Measurements from ENCODE around the gene EPB42.

The EPB42 gene

DNA sequence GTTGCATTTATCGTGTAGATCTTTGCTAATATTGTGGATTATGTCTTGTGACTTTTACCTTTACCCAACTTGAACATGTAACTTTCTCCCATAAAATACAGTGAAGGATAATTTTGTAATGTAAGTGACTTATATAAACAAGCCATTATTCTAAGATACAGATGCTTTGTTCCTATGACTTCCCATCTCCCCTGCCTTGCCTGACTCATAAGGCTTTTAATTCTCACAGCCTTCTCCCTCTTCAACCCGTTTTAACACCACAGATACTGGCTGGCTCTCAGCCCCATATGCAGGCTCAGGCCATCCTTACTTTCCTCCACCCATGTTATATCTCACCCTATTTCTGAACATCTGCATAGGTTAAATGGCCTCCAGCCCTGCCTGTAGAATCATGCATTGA, 31.5 kb downstream of the EPB42 start:
- TF ChIP-seq, protein P1, sequence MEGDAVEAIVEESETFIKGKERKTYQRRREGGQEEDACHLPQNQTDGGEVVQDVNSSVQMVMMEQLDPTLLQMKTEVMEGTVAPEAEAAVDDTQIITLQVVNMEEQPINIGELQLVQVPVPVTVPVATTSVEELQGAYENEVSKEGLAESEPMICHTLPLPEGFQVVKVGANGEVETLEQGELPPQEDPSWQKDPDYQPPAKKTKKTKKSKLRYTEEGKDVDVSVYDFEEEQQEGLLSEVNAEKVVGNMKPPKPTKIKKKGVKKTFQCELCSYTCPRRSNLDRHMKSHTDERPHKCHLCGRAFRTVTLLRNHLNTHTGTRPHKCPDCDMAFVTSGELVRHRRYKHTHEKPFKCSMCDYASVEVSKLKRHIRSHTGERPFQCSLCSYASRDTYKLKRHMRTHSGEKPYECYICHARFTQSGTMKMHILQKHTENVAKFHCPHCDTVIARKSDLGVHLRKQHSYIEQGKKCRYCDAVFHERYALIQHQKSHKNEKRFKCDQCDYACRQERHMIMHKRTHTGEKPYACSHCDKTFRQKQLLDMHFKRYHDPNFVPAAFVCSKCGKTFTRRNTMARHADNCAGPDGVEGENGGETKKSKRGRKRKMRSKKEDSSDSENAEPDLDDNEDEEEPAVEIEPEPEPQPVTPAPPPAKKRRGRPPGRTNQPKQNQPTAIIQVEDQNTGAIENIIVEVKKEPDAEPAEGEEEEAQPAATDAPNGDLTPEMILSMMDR (IDR thresholded peaks at IDR 0.05; ENCODE audit: low read depth, low read length), result no peak
- TF ChIP-seq, protein P2, sequence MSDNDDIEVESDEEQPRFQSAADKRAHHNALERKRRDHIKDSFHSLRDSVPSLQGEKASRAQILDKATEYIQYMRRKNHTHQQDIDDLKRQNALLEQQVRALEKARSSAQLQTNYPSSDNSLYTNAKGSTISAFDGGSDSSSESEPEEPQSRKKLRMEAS (IDR thresholded peaks at IDR 0.05; ENCODE audit: low read depth, low read length), result no peak
- TF ChIP-seq POLR2A (IDR thresholded peaks at IDR 0.05; ENCODE audit: extremely low read depth, insufficient read length) (no peak), MYC (IDR thresholded peaks at IDR 0.05; ENCODE audit: low read depth, low read length) (no peak)
- DNase-seq (ENCODE audit: low read depth), result no peak
- no peak overlapping the region for H3K4me3 ChIP-seq (ENCODE audit: low read depth, low read length)

DNA sequence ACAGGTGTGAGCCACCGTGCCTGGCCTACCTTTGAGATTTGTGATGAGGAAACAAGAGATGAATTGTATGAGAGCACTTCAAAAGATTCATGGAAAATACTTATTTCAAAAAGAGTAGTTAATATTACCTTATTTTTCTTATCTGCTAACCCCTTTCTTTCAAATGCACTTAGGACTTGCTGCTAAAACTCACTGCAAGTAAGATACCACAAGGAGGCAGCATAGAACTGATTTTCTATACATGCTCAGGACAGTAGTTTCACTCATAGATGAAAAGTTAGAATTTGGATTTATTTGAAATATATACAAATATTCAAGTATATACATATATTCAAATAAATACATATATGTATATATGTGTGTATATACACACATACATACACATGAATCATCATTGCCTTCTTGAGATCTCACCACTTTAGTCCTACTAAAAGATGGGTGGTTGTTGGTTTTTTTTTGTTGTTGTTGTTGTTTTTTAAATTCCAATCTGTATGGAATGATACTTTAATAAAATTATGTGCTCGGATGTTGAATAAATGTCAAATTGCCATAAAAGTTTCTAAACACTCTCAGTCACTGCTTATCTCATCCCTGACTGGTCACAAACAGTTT, 33.2 kb downstream of the EPB42 start:
- TF ChIP-seq, protein P1 (IDR thresholded peaks at IDR 0.05; ENCODE audit: low read depth, low read length), result peak; percentile 47
- TF ChIP-seq, protein P2 (IDR thresholded peaks at IDR 0.05; ENCODE audit: low read depth, low read length), result no peak
- TF ChIP-seq MYC (IDR thresholded peaks at IDR 0.05; ENCODE audit: low read depth, low read length) (no peak), POLR2A (IDR thresholded peaks at IDR 0.05; ENCODE audit: extremely low read depth, insufficient read length) (no peak)
- H3K4me3 ChIP-seq (ENCODE audit: low read depth, low read length), result no peak overlapping the region
- peak; percentile 67 for DNase-seq (ENCODE audit: low read depth)

DNA sequence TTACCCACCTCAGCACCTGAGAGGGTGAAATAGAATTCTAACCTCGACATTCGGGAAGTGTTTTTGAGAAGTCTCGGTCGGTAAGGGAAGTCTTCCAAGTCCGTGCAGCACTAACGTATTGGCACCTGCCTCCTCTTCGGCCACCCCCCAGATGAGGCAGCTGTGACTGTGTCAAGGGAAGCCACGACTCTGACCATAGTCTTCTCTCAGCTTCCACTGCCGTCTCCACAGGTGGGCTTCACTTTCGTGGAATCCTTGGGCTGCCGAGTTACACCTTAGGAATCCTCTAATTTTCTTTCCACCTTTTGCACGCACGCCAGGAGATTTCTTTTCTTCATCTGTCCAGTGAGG, 34.8 kb downstream of the EPB42 start:
- DNase-seq (ENCODE audit: low read depth), result no peak
- H3K4me3 ChIP-seq (ENCODE audit: low read depth, low read length), result peak overlapping the region; percentile 89
- no peak for TF ChIP-seq MYC (IDR thresholded peaks at IDR 0.05; ENCODE audit: low read depth, low read length)
- TF ChIP-seq, protein P1 (IDR thresholded peaks at IDR 0.05; ENCODE audit: low read depth, low read length), result peak; percentile 0

DNA sequence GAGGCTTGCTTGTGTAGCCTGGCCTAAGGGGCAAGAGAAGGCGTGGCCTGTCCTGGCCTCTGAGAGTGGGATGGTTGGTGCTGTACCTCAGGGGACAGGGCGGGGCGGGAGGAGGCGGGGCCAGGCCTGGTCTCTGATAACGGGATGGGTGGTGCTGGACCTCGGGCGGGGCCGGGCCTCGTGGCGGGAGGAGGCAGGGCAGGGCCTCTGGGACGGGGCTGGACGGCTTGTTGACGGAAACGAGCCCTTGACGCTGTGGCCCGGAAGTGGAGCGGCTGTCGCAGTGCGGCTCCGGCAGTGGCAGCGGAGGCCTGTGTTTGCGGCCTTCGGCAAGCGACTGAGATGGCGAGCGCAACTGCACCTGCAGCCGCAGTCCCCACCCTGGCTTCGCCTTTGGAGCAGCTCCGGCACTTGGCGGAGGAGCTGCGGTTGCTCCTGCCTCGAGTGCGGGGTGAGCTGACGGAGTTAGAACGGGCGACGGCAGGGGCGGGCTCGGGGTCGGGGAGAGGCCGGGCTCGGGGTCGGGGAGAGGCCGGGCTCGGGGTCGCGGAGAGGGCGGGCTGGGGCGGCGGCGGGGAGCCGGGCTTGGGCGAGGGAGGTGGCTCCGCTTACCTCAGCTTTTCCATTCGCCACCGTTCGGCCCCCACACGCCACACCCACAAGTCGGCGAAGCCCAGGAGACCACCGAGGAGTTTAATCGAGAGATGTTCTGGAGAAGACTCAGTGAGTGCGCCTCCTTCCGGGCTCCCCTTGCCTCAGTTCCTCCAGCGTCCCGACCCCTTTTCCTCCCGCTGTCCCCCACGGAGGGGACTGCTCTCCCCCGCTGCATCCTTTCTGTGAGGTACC, 35.4 kb downstream of the EPB42 start, which contains the start of gene CCNDBP1:
CCNDBP1 (plus strand) TSS at position 247 of the 846 bp plus-strand sequence; CDS start at position 343, 96 bp downstream.
- DNase-seq (ENCODE audit: low read depth), result peak; percentile 97
- TF ChIP-seq POLR2A (IDR thresholded peaks at IDR 0.05; ENCODE audit: extremely low read depth, insufficient read length), result peak; percentile 84
- peak; percentile 94 for TF ChIP-seq MYC (IDR thresholded peaks at IDR 0.05; ENCODE audit: low read depth, low read length)
- TF ChIP-seq, protein P1 (IDR thresholded peaks at IDR 0.05; ENCODE audit: low read depth, low read length), result peak; percentile 25
- TF ChIP-seq, protein P2 (IDR thresholded peaks at IDR 0.05; ENCODE audit: low read depth, low read length), result peak; percentile 94
- H3K4me3 ChIP-seq (ENCODE audit: low read depth, low read length), result peak within 1 kb of the TSS; percentile 89

DNA sequence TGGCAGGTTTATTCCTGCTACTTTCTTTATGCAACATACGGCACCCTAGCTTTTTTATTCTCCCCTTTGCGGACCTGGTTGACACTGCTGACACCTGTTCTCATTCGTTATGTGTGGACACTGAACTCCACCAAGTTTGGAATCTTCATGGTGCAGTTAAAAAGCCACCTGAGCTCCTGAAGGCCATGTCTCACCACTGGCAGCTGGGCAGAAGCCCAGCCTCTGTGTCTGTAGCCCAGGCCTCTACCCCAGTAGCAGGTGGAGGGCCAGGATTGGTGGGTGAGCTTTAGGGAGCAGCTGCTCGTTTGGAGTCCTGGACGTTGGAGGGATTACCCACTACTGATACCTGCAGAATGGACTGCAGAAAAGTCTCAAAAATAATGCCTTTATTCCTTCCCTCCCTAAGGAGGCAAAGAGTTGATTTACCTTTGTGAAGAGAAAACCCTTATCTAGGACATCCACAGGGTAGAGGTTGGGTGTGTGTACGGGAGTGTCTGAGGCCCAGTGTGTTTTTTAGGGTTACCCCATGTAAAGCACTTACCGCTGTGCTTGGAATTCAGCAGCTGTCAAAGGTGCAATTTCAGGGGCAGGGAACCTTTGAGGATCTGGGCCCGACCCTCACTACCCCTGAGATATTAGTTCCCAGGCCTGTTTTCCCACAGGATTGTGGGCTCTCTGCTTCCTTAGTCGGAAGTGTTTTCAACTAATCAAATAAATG, 36.3 kb downstream of the EPB42 start:
- peak overlapping the region; percentile 36 for H3K4me3 ChIP-seq (ENCODE audit: low read depth, low read length)
- no peak for DNase-seq (ENCODE audit: low read depth)

More for the DNA sequence above, 36.3 kb downstream of the EPB42 start:
- TF ChIP-seq MYC (IDR thresholded peaks at IDR 0.05; ENCODE audit: low read depth, low read length) (no peak), POLR2A (IDR thresholded peaks at IDR 0.05; ENCODE audit: extremely low read depth, insufficient read length) (no peak)
- TF ChIP-seq, protein P1 (IDR thresholded peaks at IDR 0.05; ENCODE audit: low read depth, low read length), result no peak
- TF ChIP-seq, protein P2 (IDR thresholded peaks at IDR 0.05; ENCODE audit: low read depth, low read length), result no peak
